Smooth muscle cell (in vitro differentiated cells): ENCODE data around the gene GBF1. TPM values are rescaled to one million over a fixed set of nuclear protein-coding genes. Genes with fewer than 3 reads are reported as not detected.
"Not testable (repeated sequence)": the region's sequence is repeated elsewhere in the genome, so short reads cannot be mapped to it uniquely, and the experiment has no call there.

ENCODE experiments used
- DNase-seq: peaks from one replicate; lab custom pipeline; 2025; ENCODE audit not compliant: unreplicated experiment; lab: John Stamatoyannopoulos, UW
- H2AFZ ChIP-seq: fragments of 200-600 bp; sonication (generic); 2 replicates; pipeline ENCODE4 v1.6.0; 2016; ENCODE audit warnings: antibody characterized with exemption, low read depth, mild to moderate bottlenecking
- H3F3A ChIP-seq: fragments of 200-600 bp; sonication (generic); 2 replicates; pipeline ENCODE4 v1.6.0; 2017; ENCODE audit warnings: antibody characterized with exemption, low read depth
- H3K27ac ChIP-seq: fragments of 200-600 bp; sonication (generic); 2 replicates; pipeline ENCODE4 v1.5.1; 2016; ENCODE audit warnings: low read depth, mild to moderate bottlenecking
- H3K27me3 ChIP-seq: fragments of 200-600 bp; sonication (generic); 2 replicates; pipeline ENCODE4 v1.6.1; 2016; ENCODE audit warnings: low read depth, mild to moderate bottlenecking
- H3K36me3 ChIP-seq: fragments of 200-600 bp; sonication (generic); 2 replicates; pipeline ENCODE4 v1.5.1; 2016; ENCODE audit warnings: low read depth
- H3K4me1 ChIP-seq: fragments of 200-600 bp; sonication (generic); 2 replicates; pipeline ENCODE4 v1.5.1; 2016; ENCODE audit warnings: low read depth
- H3K4me2 ChIP-seq: fragments of 200-600 bp; sonication (generic); 2 replicates; pipeline ENCODE4 v1.6.0; 2016; ENCODE audit warnings: mild to moderate bottlenecking
- H3K4me3 ChIP-seq: fragments of 200-600 bp; sonication (generic); 2 replicates; pipeline ENCODE4 v1.5.1; 2016; ENCODE audit warnings: mild to moderate bottlenecking
- H3K79me2 ChIP-seq: fragments of 200-600 bp; sonication (generic); 2 replicates; pipeline ENCODE4 v1.6.0; 2016; ENCODE audit warnings: low read depth, mild to moderate bottlenecking
- H3K9ac ChIP-seq: fragments of 200-600 bp; sonication (generic); 2 replicates; pipeline ENCODE4 v1.6.0; 2016; ENCODE audit warnings: low read depth
- H3K9me3 ChIP-seq: fragments of 200-600 bp; sonication (generic); replicated peaks from 2 replicates; pipeline ENCODE4 v1.5.1; 2016; ENCODE audit warnings: low read depth
- H4K20me1 ChIP-seq: fragments of 200-600 bp; sonication (generic); 2 replicates; pipeline ENCODE4 v1.6.0; 2016; ENCODE audit warnings: low read depth
- WGBS: methylation state at CpG from one replicate; pipeline ENCODE4 v1.1.7; 2016; ENCODE audit warnings: low lambda C conversion rate; 5-methylcytosine and 5-hydroxymethylcytosine counted together
- polyA plus RNA-seq: library from polyadenylated mRNA; unstranded; fragments of >200 nt; fragmentation: Nextera tagmentation; extraction: Ambion mirVana; gene quantifications from 2 replicates; pipeline ENCODE4 v1.2.1, GENCODE V29; 2016
- total RNA-seq: library from RNA; depleted of rRNA; stranded (reverse); fragments of >200 nt; gene quantifications from 2 replicates; pipeline ENCODE4 v1.2.3, GENCODE V29; 2014
- TF ChIP-seq, protein P1 (sequence below): fragments of 200-600 bp; sonication (generic); IDR thresholded peaks from 2 replicates; pipeline ENCODE4 v1.5.1; 2017; ENCODE audit warnings: borderline replicate concordance, mild to moderate bottlenecking, antibody characterized with exemption; ENCODE audit not compliant: insufficient read depth, poor library complexity, severe bottlenecking

Gene GBF1
- total and polyA plus RNA-seq, 2 experiments from 2014 or later = 52.8 to 56.4 TPM

DNA sequence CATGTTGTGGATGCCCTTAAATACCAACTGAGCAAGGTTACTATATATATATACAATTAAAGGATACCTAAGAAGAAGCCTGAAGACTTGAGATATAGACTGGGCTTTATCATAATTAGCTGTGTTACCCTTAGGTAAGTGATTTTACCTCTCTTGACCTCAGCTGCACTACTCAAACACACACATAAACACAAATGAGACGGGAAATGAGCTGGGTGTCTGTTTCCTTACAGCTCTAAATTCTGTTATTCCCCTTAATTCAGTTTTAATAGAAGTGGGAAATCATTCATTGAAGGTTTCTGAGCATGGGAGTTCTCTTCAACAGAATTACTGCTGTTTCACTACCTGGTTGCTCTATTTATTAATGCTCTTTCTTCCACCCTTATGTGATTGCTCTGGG is 60.7 kb downstream of the GBF1 start:
- WGBS = 100% methylated on average over 1 of the region's 1 CpG
- H3F3A ChIP-seq = peaks cover 17% of the 10 kb centered on the region
- H2AFZ ChIP-seq = no peak overlapping the region
- no peak for DNase-seq
- H3K4me1 ChIP-seq = peaks cover 6% of the 10 kb centered on the region
- TF ChIP-seq, protein P1, sequence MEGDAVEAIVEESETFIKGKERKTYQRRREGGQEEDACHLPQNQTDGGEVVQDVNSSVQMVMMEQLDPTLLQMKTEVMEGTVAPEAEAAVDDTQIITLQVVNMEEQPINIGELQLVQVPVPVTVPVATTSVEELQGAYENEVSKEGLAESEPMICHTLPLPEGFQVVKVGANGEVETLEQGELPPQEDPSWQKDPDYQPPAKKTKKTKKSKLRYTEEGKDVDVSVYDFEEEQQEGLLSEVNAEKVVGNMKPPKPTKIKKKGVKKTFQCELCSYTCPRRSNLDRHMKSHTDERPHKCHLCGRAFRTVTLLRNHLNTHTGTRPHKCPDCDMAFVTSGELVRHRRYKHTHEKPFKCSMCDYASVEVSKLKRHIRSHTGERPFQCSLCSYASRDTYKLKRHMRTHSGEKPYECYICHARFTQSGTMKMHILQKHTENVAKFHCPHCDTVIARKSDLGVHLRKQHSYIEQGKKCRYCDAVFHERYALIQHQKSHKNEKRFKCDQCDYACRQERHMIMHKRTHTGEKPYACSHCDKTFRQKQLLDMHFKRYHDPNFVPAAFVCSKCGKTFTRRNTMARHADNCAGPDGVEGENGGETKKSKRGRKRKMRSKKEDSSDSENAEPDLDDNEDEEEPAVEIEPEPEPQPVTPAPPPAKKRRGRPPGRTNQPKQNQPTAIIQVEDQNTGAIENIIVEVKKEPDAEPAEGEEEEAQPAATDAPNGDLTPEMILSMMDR = no peak
- H4K20me1 ChIP-seq = peaks cover 87% of the 10 kb centered on the region
- peaks cover 81% of the 10 kb centered on the region for H3K79me2 ChIP-seq
- H3K9me3 ChIP-seq = no peaks in the 10 kb centered on the region
- H3K4me3 ChIP-seq = no peak overlapping the region
- H3K9ac ChIP-seq = no peak overlapping the region
- no peaks in the 10 kb centered on the region for H3K36me3 ChIP-seq
- H3K4me2 ChIP-seq = no peak overlapping the region
- H3K27me3 ChIP-seq = no peaks in the 10 kb centered on the region
- H3K27ac ChIP-seq = no peak overlapping the region

DNA sequence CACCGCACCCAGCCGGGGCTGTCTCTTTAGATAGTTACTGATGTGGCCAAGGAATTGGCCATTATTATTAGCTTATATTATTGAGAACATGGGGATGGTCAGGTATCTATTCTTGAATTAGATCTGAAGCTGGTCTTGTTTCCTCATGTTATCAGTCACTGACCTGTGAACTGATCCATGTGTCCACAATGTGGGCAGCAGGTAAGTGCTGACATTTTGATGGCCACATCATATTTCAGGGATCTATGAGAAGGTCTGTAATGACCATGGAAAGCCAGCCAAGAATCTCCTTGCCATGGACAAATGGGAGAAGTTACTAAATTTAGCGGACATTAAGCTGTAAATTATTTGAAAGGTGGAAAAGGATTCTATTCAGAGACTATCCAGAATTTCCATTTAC is 61.4 kb downstream of the GBF1 start:
- Histone ChIP-seq H3K4me3 (no peak overlapping the region), H3K4me1 (peaks cover 10% of the 10 kb centered on the region), H3K9me3 (no peaks in the 10 kb centered on the region), H3K36me3 (no peaks in the 10 kb centered on the region), H3K27ac (no peak overlapping the region), H3K9ac (no peak overlapping the region), H2AFZ (no peak overlapping the region), H3K27me3 (no peaks in the 10 kb centered on the region), H4K20me1 (peaks cover 94% of the 10 kb centered on the region), H3K79me2 (peaks cover 85% of the 10 kb centered on the region), H3F3A (peaks cover 17% of the 10 kb centered on the region), H3K4me2 (no peak overlapping the region)
- WGBS = 100% methylated on average over 3 of the region's 3 CpGs
- DNase-seq = no peak
- TF ChIP-seq, protein P1 = no peak

DNA sequence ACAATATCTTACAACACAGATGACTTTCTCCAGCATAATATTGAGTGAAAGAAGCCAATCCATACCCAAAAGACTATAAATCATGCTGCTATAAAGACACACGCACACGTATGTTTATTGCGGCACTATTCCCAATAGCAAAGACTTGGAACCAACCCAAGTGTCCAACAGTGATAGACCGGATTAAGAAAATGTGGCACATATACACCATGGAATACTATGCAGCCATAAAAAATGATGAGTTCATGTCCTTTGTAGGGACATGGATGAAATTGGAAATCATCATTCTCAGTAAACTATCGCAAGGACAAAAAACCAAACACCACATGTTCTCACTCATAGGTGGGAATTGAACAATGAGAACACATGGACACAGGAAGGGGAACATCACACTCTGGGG is 63.0 kb downstream of the GBF1 start:
- Histone ChIP-seq H3K79me2 (peaks cover 81% of the 10 kb centered on the region), H3K4me1 (peaks cover 21% of the 10 kb centered on the region), H4K20me1 (peaks cover 95% of the 10 kb centered on the region), H3F3A (peaks cover 25% of the 10 kb centered on the region)
- H3K9me3 ChIP-seq, H3K36me3 ChIP-seq, H3K4me3 ChIP-seq, H3K27ac ChIP-seq, DNase-seq, H2AFZ ChIP-seq, H3K9ac ChIP-seq, H3K4me2 ChIP-seq, H3K27me3 ChIP-seq: not testable (repeated sequence)
- WGBS = 94% methylated on average over 4 of the region's 5 CpGs

DNA sequence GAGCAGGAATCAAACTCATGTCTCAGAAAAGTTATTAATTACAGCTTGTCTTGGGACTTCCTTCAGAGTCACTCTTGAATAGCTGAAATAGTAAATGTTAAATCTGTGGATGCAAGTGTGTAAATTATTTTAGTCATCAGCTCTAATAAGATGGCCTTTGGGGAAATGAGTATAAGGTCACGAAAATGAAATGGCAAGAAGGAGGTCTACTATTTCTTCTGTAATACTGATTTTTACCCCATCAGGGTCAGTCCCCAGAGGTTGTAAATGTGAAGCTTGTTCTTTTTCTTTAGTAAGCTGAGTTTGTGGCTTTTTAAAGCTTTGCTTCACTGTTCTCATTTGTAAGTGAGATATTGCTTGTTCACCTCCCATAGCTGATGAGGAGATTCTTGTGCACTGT is 63.9 kb downstream of the GBF1 start:
- Histone ChIP-seq H3K4me2 (no peak overlapping the region), H4K20me1 (peaks cover 95% of the 10 kb centered on the region), H3K4me3 (no peak overlapping the region), H3K4me1 (peaks cover 26% of the 10 kb centered on the region), H3K9me3 (no peaks in the 10 kb centered on the region), H3F3A (peaks cover 25% of the 10 kb centered on the region), H3K79me2 (peaks cover 81% of the 10 kb centered on the region), H3K27ac (peak overlapping the region; percentile 71), H3K9ac (no peak overlapping the region), H2AFZ (no peak overlapping the region), H3K27me3 (no peaks in the 10 kb centered on the region), H3K36me3 (no peaks in the 10 kb centered on the region)
- WGBS = 97% methylated on average over 1 of the region's 1 CpG
- no peak for DNase-seq
- TF ChIP-seq, protein P1 = no peak
